ENCODE results near the gene ARHGEF17. TPM values are rescaled to one million over a fixed set of nuclear protein-coding genes. Genes with fewer than 3 reads are reported as not detected.

Gene ARHGEF17
- total RNA-seq, 2 donors from 2014 or later: 31.0 to 39.0 TPM

DNA sequence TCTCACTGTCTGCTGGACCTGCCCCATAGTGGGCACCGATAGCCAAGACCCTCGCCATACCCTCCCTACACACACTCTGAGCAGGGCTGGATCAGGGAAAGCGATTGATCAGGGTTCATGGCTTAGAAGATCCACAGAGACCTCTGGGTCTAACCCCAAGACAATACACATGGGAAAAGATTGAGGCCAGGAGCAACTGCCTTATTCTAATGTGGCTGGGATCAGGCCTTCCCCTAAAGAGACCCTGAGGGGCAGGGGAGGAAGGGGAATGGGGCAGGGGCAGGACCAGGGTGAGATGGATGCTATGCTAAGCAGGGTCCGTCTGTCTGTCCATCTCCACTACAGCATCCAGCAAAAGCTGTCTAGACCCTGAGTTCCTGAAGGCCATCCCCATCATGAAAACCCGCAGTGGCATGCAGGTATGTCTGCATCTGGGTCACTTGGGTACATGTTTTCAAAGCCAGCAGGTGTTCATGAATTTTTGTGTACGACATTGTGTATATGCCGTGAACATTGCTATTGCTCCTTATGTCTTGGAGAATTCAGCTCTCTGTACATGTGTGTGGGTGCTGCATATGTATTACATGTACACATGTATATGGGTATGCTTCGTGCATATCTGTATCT, 52.8 kb downstream of the ARHGEF17 start:
- no peak overlapping the region for H3K4me3 Mint-ChIP-seq
- H3K27me3 ChIP-seq (ENCODE audit: control insufficient read depth, insufficient read depth, low read length, poor library complexity, severe bottlenecking): no peaks in the 10 kb centered on the region

GRCh38 chr11:73361953-73362776, 54.1 kb downstream of the ARHGEF17 start:
- Histone ChIP-seq H3K9ac (ENCODE audit: extremely low read depth, low read length, poor library complexity, severe bottlenecking) (no peak overlapping the region), H3K36me3 (ENCODE audit: control insufficient read depth, insufficient read depth, low read length) (peaks cover 45% of the 10 kb centered on the region), H3K4me1 (ENCODE audit: control insufficient read depth, insufficient read depth, low read length) (no peaks in the 10 kb centered on the region), H3K27ac (ENCODE audit: low read depth, low read length) (no peak overlapping the region), H3K4me3 (ENCODE audit: low read length) (no peak overlapping the region), H3K9me3 (ENCODE audit: control insufficient read depth, low read length) (no peaks in the 10 kb centered on the region), H3K27me3 (ENCODE audit: control insufficient read depth, insufficient read depth, low read length, poor library complexity, severe bottlenecking) (no peaks in the 10 kb centered on the region)
- H3K4me1 Mint-ChIP-seq: no peaks in the 10 kb centered on the region
- H3K9me3 Mint-ChIP-seq: no peaks in the 10 kb centered on the region
- H3K4me3 Mint-ChIP-seq: peak overlapping the region; percentile 42
- WGBS, 2 experiments (ENCODE audit: insufficient coverage in 1 of 2, insufficient read length in 1 of 2): 36 to 48% methylated on average over 21 to 70 of the region's 70 CpGs
- peaks cover 4% of the 10 kb centered on the region for H3K27me3 Mint-ChIP-seq (ENCODE audit: insufficient read depth)
- TF ChIP-seq CTCF (conservative IDR thresholded peaks at IDR 0.05): peak; percentile 62
- peaks cover 20% of the 10 kb centered on the region for H3K36me3 Mint-ChIP-seq (ENCODE audit: low read depth)
- no peak overlapping the region for H3K27ac Mint-ChIP-seq
- DNase-seq: peak; percentile 98

More for the DNA sequence above, 52.8 kb downstream of the ARHGEF17 start:
- Histone ChIP-seq H3K9me3 (ENCODE audit: control insufficient read depth, low read length) (no peaks in the 10 kb centered on the region), H3K36me3 (ENCODE audit: control insufficient read depth, insufficient read depth, low read length) (peaks cover 38% of the 10 kb centered on the region), H3K27ac (ENCODE audit: low read depth, low read length) (no peak overlapping the region), H3K4me3 (ENCODE audit: low read length) (no peak overlapping the region), H3K4me1 (ENCODE audit: control insufficient read depth, insufficient read depth, low read length) (no peaks in the 10 kb centered on the region), H3K9ac (ENCODE audit: extremely low read depth, low read length, poor library complexity, severe bottlenecking) (no peak overlapping the region)
- peaks cover 4% of the 10 kb centered on the region for H3K27me3 Mint-ChIP-seq (ENCODE audit: insufficient read depth)
- DNase-seq: no peak
- H3K9me3 Mint-ChIP-seq: no peaks in the 10 kb centered on the region
- peaks cover 15% of the 10 kb centered on the region for H3K36me3 Mint-ChIP-seq (ENCODE audit: low read depth)
- H3K4me1 Mint-ChIP-seq: no peaks in the 10 kb centered on the region
- H3K27ac Mint-ChIP-seq: no peak overlapping the region
- WGBS, 2 experiments (ENCODE audit: insufficient coverage in 1 of 2, insufficient read length in 1 of 2): 91 to 93% methylated on average over 7 to 8 of the region's 8 CpGs
- peak; percentile 12 for TF ChIP-seq CTCF (conservative IDR thresholded peaks at IDR 0.05)

GRCh38 chr11:73363147-73363546, 55.1 kb downstream of the ARHGEF17 start:
- Mint-ChIP-seq H3K4me3 (no peak overlapping the region), H3K4me1 (no peaks in the 10 kb centered on the region), H3K27me3 (ENCODE audit: insufficient read depth) (peaks cover 4% of the 10 kb centered on the region), H3K27ac (no peak overlapping the region), H3K36me3 (ENCODE audit: low read depth) (peaks cover 20% of the 10 kb centered on the region), H3K9me3 (no peaks in the 10 kb centered on the region)
- Histone ChIP-seq H3K9me3 (ENCODE audit: control insufficient read depth, low read length) (no peaks in the 10 kb centered on the region), H3K9ac (ENCODE audit: extremely low read depth, low read length, poor library complexity, severe bottlenecking) (no peak overlapping the region), H3K36me3 (ENCODE audit: control insufficient read depth, insufficient read depth, low read length) (peaks cover 45% of the 10 kb centered on the region), H3K27ac (ENCODE audit: low read depth, low read length) (no peak overlapping the region), H3K27me3 (ENCODE audit: control insufficient read depth, insufficient read depth, low read length, poor library complexity, severe bottlenecking) (no peaks in the 10 kb centered on the region), H3K4me3 (ENCODE audit: low read length) (no peak overlapping the region), H3K4me1 (ENCODE audit: control insufficient read depth, insufficient read depth, low read length) (no peaks in the 10 kb centered on the region)
- DNase-seq: no peak
- TF ChIP-seq CTCF (conservative IDR thresholded peaks at IDR 0.05): no peak
- 92% methylated on average over 6 to 9 of the region's 9 CpGs for WGBS, 2 experiments (ENCODE audit: insufficient coverage in 1 of 2, insufficient read length in 1 of 2)
